Lower leg skin (tissue), 3 donors: ENCODE results near the gene NEURL1.

Experiments
- POLR2A ChIP-seq, 2 donors: fragments of 450-650 bp; IDR thresholded peaks; one replicate each; pipeline ENCODE4 v1.6.1; 2016 to 2017; ENCODE audit warnings: antibody characterized with exemption in 2 of 2, mild to moderate bottlenecking in 1 of 2, moderate library complexity in 1 of 2
- TF ChIP-seq, protein P1 (sequence below), 3 donors: fragments of 450-650 bp; IDR thresholded peaks; one replicate each; pipeline ENCODE4 v1.5.1; 2016; ENCODE audit warnings: antibody characterized with exemption in 3 of 3, mild to moderate bottlenecking in 3 of 3, moderate library complexity in 2 of 3

DNA sequence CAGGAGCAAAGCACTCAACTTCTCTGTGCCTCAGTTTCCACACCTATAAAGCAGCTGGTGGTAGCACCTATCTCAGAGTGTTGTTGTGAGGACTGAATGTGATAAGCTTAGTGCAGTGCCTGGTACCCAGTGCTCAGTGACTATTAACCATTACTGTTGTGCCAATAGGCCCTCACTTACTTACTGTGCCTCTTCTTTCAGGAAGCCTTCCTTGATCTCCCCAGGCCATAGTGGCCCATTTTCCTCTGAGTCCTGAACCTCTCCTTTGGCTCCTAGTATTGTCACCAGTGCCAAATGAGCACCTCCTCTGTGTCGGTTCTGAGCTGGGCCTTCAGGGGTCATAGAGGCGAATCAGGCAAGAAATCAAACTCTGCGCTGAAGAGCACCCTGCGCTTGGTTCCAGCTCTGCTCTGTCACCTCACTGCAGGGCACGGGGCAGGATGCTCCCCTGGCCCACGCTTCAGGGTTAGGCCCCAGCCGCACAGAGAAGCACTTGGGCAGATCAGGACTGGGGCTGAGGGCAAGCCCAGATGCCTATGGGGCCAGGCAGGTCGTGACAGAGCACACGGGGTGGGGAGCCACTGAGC lies 37.3 kb upstream of the NEURL1 start:
- no peak for TF ChIP-seq POLR2A (IDR thresholded peaks at IDR 0.05)
- TF ChIP-seq, protein P1, sequence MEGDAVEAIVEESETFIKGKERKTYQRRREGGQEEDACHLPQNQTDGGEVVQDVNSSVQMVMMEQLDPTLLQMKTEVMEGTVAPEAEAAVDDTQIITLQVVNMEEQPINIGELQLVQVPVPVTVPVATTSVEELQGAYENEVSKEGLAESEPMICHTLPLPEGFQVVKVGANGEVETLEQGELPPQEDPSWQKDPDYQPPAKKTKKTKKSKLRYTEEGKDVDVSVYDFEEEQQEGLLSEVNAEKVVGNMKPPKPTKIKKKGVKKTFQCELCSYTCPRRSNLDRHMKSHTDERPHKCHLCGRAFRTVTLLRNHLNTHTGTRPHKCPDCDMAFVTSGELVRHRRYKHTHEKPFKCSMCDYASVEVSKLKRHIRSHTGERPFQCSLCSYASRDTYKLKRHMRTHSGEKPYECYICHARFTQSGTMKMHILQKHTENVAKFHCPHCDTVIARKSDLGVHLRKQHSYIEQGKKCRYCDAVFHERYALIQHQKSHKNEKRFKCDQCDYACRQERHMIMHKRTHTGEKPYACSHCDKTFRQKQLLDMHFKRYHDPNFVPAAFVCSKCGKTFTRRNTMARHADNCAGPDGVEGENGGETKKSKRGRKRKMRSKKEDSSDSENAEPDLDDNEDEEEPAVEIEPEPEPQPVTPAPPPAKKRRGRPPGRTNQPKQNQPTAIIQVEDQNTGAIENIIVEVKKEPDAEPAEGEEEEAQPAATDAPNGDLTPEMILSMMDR (IDR thresholded peaks at IDR 0.05): no peak
